Occipital lobe (tissue), 1 donor: ENCODE measurements around the gene ARL14EPL. TPM values are rescaled to one million over a fixed set of nuclear protein-coding genes. Genes with fewer than 3 reads are reported as not detected.

ENCODE experiments used
- total RNA-seq: library from RNA; depleted of rRNA; stranded (reverse); fragments of >200 nt; gene quantifications from one replicate; pipeline ENCODE4 v1.2.3, GENCODE V29; 2014

The ARL14EPL gene
- total RNA-seq, 1 donor from 2014 or later, result not detected

Other genes starting within 250 kb of the ARL14EPL start
- 73.2 TPM for gene CDO1, start 215.8 kb upstream of the ARL14EPL start, total RNA-seq
- 96.4 TPM for gene ATG12, start 190.9 kb upstream of the ARL14EPL start, total RNA-seq
- gene AP3S1, start 190.5 kb upstream of the ARL14EPL start, total RNA-seq, result 220 TPM
- gene LVRN, start 70.0 kb upstream of the ARL14EPL start, total RNA-seq, result 2.8 TPM
- 35.1 TPM for gene COMMD10, start 52.6 kb downstream of the ARL14EPL start, total RNA-seq